ENCODE results near the gene IL12RB2.

DNA sequence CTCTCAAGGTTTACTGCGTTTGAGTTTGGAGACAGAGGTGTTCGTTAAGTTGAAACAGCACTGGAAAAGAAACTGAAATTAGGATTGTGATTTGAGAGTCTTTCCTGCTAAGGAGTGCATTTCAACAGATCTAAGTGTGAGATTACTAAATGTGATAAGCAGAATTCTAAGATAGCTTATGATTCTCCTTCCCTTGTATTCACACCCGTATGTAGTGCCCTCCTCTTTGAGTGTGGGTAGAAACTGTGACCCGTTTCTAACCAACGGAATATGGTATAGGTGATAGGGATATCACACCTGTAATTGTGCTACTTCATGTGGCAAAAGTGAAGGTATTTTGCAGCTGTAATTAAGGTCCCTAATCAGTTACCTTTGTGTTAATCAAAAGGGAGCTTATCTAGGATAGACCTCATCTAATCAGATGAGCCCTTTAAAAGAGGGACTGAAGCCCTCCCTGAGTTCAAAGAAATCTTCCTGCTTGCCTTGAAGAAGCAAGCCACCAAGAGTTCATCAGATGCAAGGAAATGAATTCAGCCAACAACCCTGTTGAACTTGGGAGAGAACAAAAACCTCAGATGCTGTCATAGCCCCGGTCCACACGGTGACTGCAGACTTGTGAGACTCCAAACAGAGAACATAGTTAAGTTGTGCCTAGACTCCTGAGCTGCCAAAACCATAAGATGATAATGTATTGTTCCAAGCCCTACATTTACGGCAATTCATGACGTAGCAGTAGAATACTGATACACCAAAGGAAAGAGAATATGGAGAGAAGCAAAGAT lies 12.6 kb upstream of the IL12RB2 start:
- TF ChIP-seq, protein P1, sequence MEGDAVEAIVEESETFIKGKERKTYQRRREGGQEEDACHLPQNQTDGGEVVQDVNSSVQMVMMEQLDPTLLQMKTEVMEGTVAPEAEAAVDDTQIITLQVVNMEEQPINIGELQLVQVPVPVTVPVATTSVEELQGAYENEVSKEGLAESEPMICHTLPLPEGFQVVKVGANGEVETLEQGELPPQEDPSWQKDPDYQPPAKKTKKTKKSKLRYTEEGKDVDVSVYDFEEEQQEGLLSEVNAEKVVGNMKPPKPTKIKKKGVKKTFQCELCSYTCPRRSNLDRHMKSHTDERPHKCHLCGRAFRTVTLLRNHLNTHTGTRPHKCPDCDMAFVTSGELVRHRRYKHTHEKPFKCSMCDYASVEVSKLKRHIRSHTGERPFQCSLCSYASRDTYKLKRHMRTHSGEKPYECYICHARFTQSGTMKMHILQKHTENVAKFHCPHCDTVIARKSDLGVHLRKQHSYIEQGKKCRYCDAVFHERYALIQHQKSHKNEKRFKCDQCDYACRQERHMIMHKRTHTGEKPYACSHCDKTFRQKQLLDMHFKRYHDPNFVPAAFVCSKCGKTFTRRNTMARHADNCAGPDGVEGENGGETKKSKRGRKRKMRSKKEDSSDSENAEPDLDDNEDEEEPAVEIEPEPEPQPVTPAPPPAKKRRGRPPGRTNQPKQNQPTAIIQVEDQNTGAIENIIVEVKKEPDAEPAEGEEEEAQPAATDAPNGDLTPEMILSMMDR (conservative IDR thresholded peaks at IDR 0.05 in 1 of 2, IDR thresholded peaks at IDR 0.05 in 1 of 2; ENCODE audit: low read depth in 1 of 2, low read length in 2 of 2): no peak
- no peak for TF ChIP-seq EZH2 (IDR thresholded peaks at IDR 0.05; ENCODE audit: low read length, missing control alignments)
